Mesenchymal stem cell (in vitro differentiated cells and primary cell): ENCODE results near the gene DKK2.

Experiments
- DNase-seq: peaks from one replicate; pipeline ENCODE4 v3.0.0-alpha.2; 2013
- H2AFZ ChIP-seq: one replicate; pipeline ENCODE4 v1.6.1; 2013; ENCODE audit warnings: low read depth, mild to moderate bottlenecking, control low read depth, inconsistent platforms, low read length, moderate library complexity
- H2AK5ac ChIP-seq: 2 replicates; pipeline ENCODE4 v1.6.1; 2013; ENCODE audit warnings: low read length, moderate library complexity, mild to moderate bottlenecking, inconsistent platforms; ENCODE audit not compliant: severe bottlenecking
- H2BK120ac ChIP-seq: one replicate; pipeline ENCODE4 v1.6.1; 2013; ENCODE audit warnings: low read depth, mild to moderate bottlenecking, inconsistent platforms, low read length, moderate library complexity
- H2BK12ac ChIP-seq, 2 experiments: one replicate each; pipeline ENCODE4 v1.6.1; 2013; ENCODE audit warnings: inconsistent platforms in 2 of 2, low read length in 2 of 2, mild to moderate bottlenecking in 2 of 2, moderate library complexity in 2 of 2, control low read depth in 1 of 2
- H2BK15ac ChIP-seq: one replicate; pipeline ENCODE4 v1.6.1; 2013; ENCODE audit warnings: mild to moderate bottlenecking, low read depth, inconsistent platforms; ENCODE audit not compliant: poor library complexity, severe bottlenecking
- H2BK5ac ChIP-seq: 2 replicates; pipeline ENCODE4 v1.6.1; 2013; ENCODE audit warnings: low read depth, mild to moderate bottlenecking, low read length, control low read depth, inconsistent platforms; ENCODE audit not compliant: poor library complexity, severe bottlenecking
- H3K14ac ChIP-seq, 2 experiments: one replicate each; pipeline ENCODE4 v1.6.1; 2013; ENCODE audit warnings: inconsistent platforms in 2 of 2, low read length in 2 of 2, control low read depth in 1 of 2, mild to moderate bottlenecking in 1 of 2, moderate library complexity in 1 of 2
- H3K18ac ChIP-seq, 2 experiments: one replicate each; pipeline ENCODE4 v1.6.1; 2013; ENCODE audit warnings: inconsistent platforms in 2 of 2, low read length in 2 of 2, control low read depth in 1 of 2, low read depth in 1 of 2, mild to moderate bottlenecking in 1 of 2
- H3K23ac ChIP-seq, 2 experiments: one replicate each; pipeline ENCODE4 v1.6.1; 2013; ENCODE audit warnings: inconsistent platforms in 2 of 2, low read length in 2 of 2, mild to moderate bottlenecking in 2 of 2, moderate library complexity in 2 of 2, control low read depth in 1 of 2
- H3K27ac ChIP-seq: 2 replicates; pipeline ENCODE4 v1.5.1; 2013; ENCODE audit warnings: mild to moderate bottlenecking, moderate library complexity, low read length, control low read depth, inconsistent platforms; ENCODE audit not compliant: poor library complexity, severe bottlenecking
- H3K27me3 ChIP-seq, 2 experiments: 2 replicates each; pipeline versions ENCODE4 v1.6.1 to v1.7.0; 2013; ENCODE audit warnings: low read length in 2 of 2, mild to moderate bottlenecking in 2 of 2, moderate library complexity in 2 of 2, control low read depth in 1 of 2, inconsistent platforms in 1 of 2; ENCODE audit not compliant: control insufficient read depth in 1 of 2, insufficient read depth in 1 of 2
- H3K36me3 ChIP-seq, 2 experiments: 2 replicates each; pipeline versions ENCODE4 v1.6.1 to v1.7.0; 2013; ENCODE audit warnings: low read length in 2 of 2, control low read depth in 1 of 2, inconsistent platforms in 1 of 2, low read depth in 1 of 2, mild to moderate bottlenecking in 1 of 2; ENCODE audit not compliant: insufficient read depth in 2 of 2, control insufficient read depth in 1 of 2
- H3K4ac ChIP-seq, 2 experiments: one replicate each; pipeline ENCODE4 v1.6.1; 2013; ENCODE audit warnings: inconsistent platforms in 2 of 2, low read length in 2 of 2, mild to moderate bottlenecking in 2 of 2, moderate library complexity in 2 of 2, control low read depth in 1 of 2, low read depth in 1 of 2
- H3K4me1 ChIP-seq: 2 replicates; pipeline ENCODE4 v1.6.1; 2013; ENCODE audit warnings: low read depth, low read length, control low read depth; ENCODE audit not compliant: control insufficient read depth, insufficient read depth
- H3K4me2 ChIP-seq: 2 replicates; pipeline ENCODE4 v1.6.1; 2013; ENCODE audit warnings: low read length, mild to moderate bottlenecking, inconsistent platforms; ENCODE audit not compliant: poor library complexity, severe bottlenecking
- H3K4me3 ChIP-seq, 2 experiments: 2 replicates each; pipeline versions ENCODE4 v1.5.1 to v1.7.0; 2013; ENCODE audit warnings: low read length in 2 of 2, mild to moderate bottlenecking in 2 of 2, control low read depth in 1 of 2, low read depth in 1 of 2; ENCODE audit not compliant: insufficient read depth in 1 of 2
- H3K79me1 ChIP-seq: replicated peaks from 2 replicates; pipeline ENCODE4 v1.6.1; 2013; ENCODE audit warnings: mild to moderate bottlenecking, control low read depth, low read length, inconsistent platforms; ENCODE audit not compliant: poor library complexity, severe bottlenecking
- H3K9ac ChIP-seq: 2 replicates; pipeline ENCODE4 v1.7.0; 2013; ENCODE audit warnings: mild to moderate bottlenecking, low read length, moderate library complexity
- H3K9me3 ChIP-seq: 2 replicates; pipeline ENCODE4 v1.7.0; 2013; ENCODE audit warnings: mild to moderate bottlenecking, low read length; ENCODE audit not compliant: control insufficient read depth
- H4K8ac ChIP-seq: one replicate; pipeline ENCODE4 v1.6.1; 2013; ENCODE audit warnings: inconsistent platforms, mild to moderate bottlenecking, low read length, moderate library complexity
- H4K91ac ChIP-seq: one replicate; pipeline ENCODE4 v1.6.1; 2013; ENCODE audit warnings: mild to moderate bottlenecking, low read length, inconsistent platforms
- WGBS: methylation state at CpG from one replicate; pipeline ENCODE4 v1.1.7; 2013; ENCODE audit warnings: mixed read lengths; 5-methylcytosine and 5-hydroxymethylcytosine counted together

Gene DKK2

GRCh38 chr4:106996490-106996889 is 39.6 kb downstream of the DKK2 start:
- Histone ChIP-seq H3K27ac (no peak overlapping the region), H3K9ac (no peak overlapping the region), H3K4me2 (no peak overlapping the region), H3K4me3 (no peak overlapping the region), H3K14ac (no peak overlapping the region), H3K79me1 (no peaks in the 10 kb centered on the region), H2BK120ac (no peak overlapping the region), H3K23ac (no peak overlapping the region), H4K91ac (no peak overlapping the region), H2BK5ac (no peak overlapping the region), H3K18ac (no peak overlapping the region), H2BK12ac (no peak overlapping the region), H4K8ac (no peak overlapping the region), H3K27me3 (no peaks in the 10 kb centered on the region), H2BK15ac (no peak overlapping the region), H3K9me3 (no peaks in the 10 kb centered on the region), H2AFZ (no peak overlapping the region), H3K4ac (no peak overlapping the region), H3K36me3 (no peaks in the 10 kb centered on the region), H3K4me1 (no peaks in the 10 kb centered on the region), H2AK5ac (no peak overlapping the region)
- DNase-seq: no peak
- 4% methylated on average over 2 of the region's 2 CpGs for WGBS

- Histone ChIP-seq H2BK120ac (no peak overlapping the region), H3K14ac (no peak overlapping the region), H2AFZ (no peak overlapping the region), H3K4me3 (no peak overlapping the region), H2BK5ac (no peak overlapping the region), H4K91ac (no peak overlapping the region), H2BK12ac (no peak overlapping the region), H2AK5ac (no peak overlapping the region), H3K27ac (no peak overlapping the region), H3K4me1 (no peaks in the 10 kb centered on the region), H3K4ac (no peak overlapping the region), H4K8ac (no peak overlapping the region), H3K36me3 (no peaks in the 10 kb centered on the region), H3K79me1 (no peaks in the 10 kb centered on the region), H2BK15ac (no peak overlapping the region), H3K4me2 (no peak overlapping the region), H3K27me3 (no peaks in the 10 kb centered on the region), H3K9ac (no peak overlapping the region), H3K18ac (no peak overlapping the region), H3K9me3 (no peaks in the 10 kb centered on the region), H3K23ac (no peak overlapping the region)
- DNase-seq: no peak
- WGBS: 99% methylated on average over 4 of the region's 4 CpGs
Observed at GRCh38 chr4:106993827-106994226, 42.3 kb downstream of the DKK2 start.

- H2BK5ac ChIP-seq: no peak overlapping the region
- no peak overlapping the region for H3K4ac ChIP-seq
- no peak overlapping the region for H2BK12ac ChIP-seq
- no peak overlapping the region for H2BK120ac ChIP-seq
- no peak for DNase-seq
- no peaks in the 10 kb centered on the region for H3K27me3 ChIP-seq
- no peak overlapping the region for H3K4me3 ChIP-seq
- no peaks in the 10 kb centered on the region for H3K79me1 ChIP-seq
- H3K27ac ChIP-seq: no peak overlapping the region
- no peak overlapping the region for H3K23ac ChIP-seq
- H3K14ac ChIP-seq: no peak overlapping the region
- no peaks in the 10 kb centered on the region for H3K36me3 ChIP-seq
- H3K18ac ChIP-seq: no peak overlapping the region
- H2BK15ac ChIP-seq: no peak overlapping the region
- H2AFZ ChIP-seq: no peak overlapping the region
- WGBS: 82% methylated on average over 2 of the region's 2 CpGs
- no peak overlapping the region for H3K4me2 ChIP-seq
- no peak overlapping the region for H4K91ac ChIP-seq
- H2AK5ac ChIP-seq: no peak overlapping the region
- H3K4me1 ChIP-seq: no peaks in the 10 kb centered on the region
- no peak overlapping the region for H4K8ac ChIP-seq
- H3K9ac ChIP-seq: no peak overlapping the region
- no peaks in the 10 kb centered on the region for H3K9me3 ChIP-seq
Observed at GRCh38 chr4:106987311-106987710, 48.8 kb downstream of the DKK2 start.

GRCh38 chr4:106986486-106986885 is 49.6 kb downstream of the DKK2 start:
- no peak overlapping the region for H3K18ac ChIP-seq
- H3K4me3 ChIP-seq: peak overlapping the region in 1 of 2 experiments; percentile 50
- no peak overlapping the region for H2AFZ ChIP-seq
- DNase-seq: peak; percentile 6
- H2BK5ac ChIP-seq: no peak overlapping the region
- no peak overlapping the region for H4K91ac ChIP-seq
- no peak overlapping the region for H2BK120ac ChIP-seq
- no peak overlapping the region for H3K14ac ChIP-seq
- H3K36me3 ChIP-seq: no peaks in the 10 kb centered on the region
- H2BK15ac ChIP-seq: no peak overlapping the region
- H3K9me3 ChIP-seq: no peaks in the 10 kb centered on the region
- H3K4ac ChIP-seq: no peak overlapping the region
- H3K23ac ChIP-seq: no peak overlapping the region
- no peaks in the 10 kb centered on the region for H3K4me1 ChIP-seq
- no peak overlapping the region for H2BK12ac ChIP-seq
- H3K27ac ChIP-seq: no peak overlapping the region
- H3K4me2 ChIP-seq: no peak overlapping the region
- H3K9ac ChIP-seq: peak overlapping the region; percentile 58
- H3K27me3 ChIP-seq: no peaks in the 10 kb centered on the region
- no CpG with 5 or more reads among the region's 1 CpG for WGBS
- no peak overlapping the region for H2AK5ac ChIP-seq
- no peaks in the 10 kb centered on the region for H3K79me1 ChIP-seq
- H4K8ac ChIP-seq: no peak overlapping the region
